Keratinocyte (primary cell): Measurements from ENCODE around the gene ACTL9. TPM values are rescaled to one million over a fixed set of nuclear protein-coding genes. Genes with fewer than 3 reads are reported as not detected.
"Not testable (repeated sequence)": the region's sequence is repeated elsewhere in the genome, so short reads cannot be mapped to it uniquely, and the experiment has no call there.

Experiments used
- DNase-seq: peaks from one replicate; pipeline ENCODE4 v3.0.0-alpha.2; 2011; ENCODE audit warnings: low read depth, missing footprints, low spot score
- FAIRE-seq: peaks from 2 replicates; lab custom pipeline; 2011; peaks lifted over from hg19 to GRCh38; lab: Jason Lieb, UNC
- H2AFZ ChIP-seq: 2 replicates; pipeline ENCODE4 v1.6.0; 2012; ENCODE audit warnings: low read length, control low read depth, inconsistent platforms; ENCODE audit not compliant: control insufficient read depth
- H3K27ac ChIP-seq: 2 replicates; pipeline ENCODE4 v1.5.1; 2011; ENCODE audit warnings: low read length; ENCODE audit not compliant: control insufficient read depth, insufficient read depth
- H3K27me3 ChIP-seq: 3 replicates; pipeline ENCODE4 v1.6.0; 2011; ENCODE audit warnings: low read length; ENCODE audit not compliant: control insufficient read depth, insufficient read depth; ENCODE audit errors: extremely low read depth
- H3K36me3 ChIP-seq, 2 experiments: 2 replicates in 1 of 2; 3 replicates in 1 of 2; pipeline ENCODE4 v1.5.1; 2011; ENCODE audit warnings: low read length in 2 of 2, mild to moderate bottlenecking in 1 of 2; ENCODE audit not compliant: control insufficient read depth in 2 of 2, insufficient read depth in 2 of 2; ENCODE audit errors: extremely low read depth in 1 of 2
- H3K4me1 ChIP-seq: 3 replicates; pipeline ENCODE4 v1.5.1; 2011; ENCODE audit warnings: low read length; ENCODE audit not compliant: control insufficient read depth, insufficient read depth; ENCODE audit errors: extremely low read depth
- H3K4me2 ChIP-seq: 3 replicates; pipeline ENCODE4 v1.6.0; 2011; ENCODE audit warnings: low read depth, low read length; ENCODE audit not compliant: control insufficient read depth, insufficient read depth; ENCODE audit errors: extremely low read depth
- H3K4me3 ChIP-seq, 3 experiments: fragments of 200-600 bp in 1 of 3; sonication (generic) in 1 of 3; 2 replicates in 2 of 3; 3 replicates in 1 of 3; pipeline ENCODE4 v1.5.1; 2011 to 2016; ENCODE audit warnings: low read length in 3 of 3, mild to moderate bottlenecking in 3 of 3, control low read depth in 2 of 3, inconsistent platforms in 1 of 3, low read depth in 1 of 3, mixed read lengths in 1 of 3, mixed run types in 1 of 3, moderate library complexity in 1 of 3; ENCODE audit not compliant: control insufficient read depth in 2 of 3, insufficient read depth in 2 of 3; ENCODE audit errors: extremely low read depth in 1 of 3
- H3K79me2 ChIP-seq: 2 replicates; pipeline ENCODE4 v1.6.0; 2012; ENCODE audit warnings: low read length; ENCODE audit not compliant: control insufficient read depth, insufficient read depth
- H3K9ac ChIP-seq: 3 replicates; pipeline ENCODE4 v1.6.0; 2011; ENCODE audit warnings: low read length; ENCODE audit not compliant: control insufficient read depth, insufficient read depth; ENCODE audit errors: extremely low read depth
- H3K9me1 ChIP-seq: 3 replicates; pipeline ENCODE4 v1.6.0; 2011; ENCODE audit warnings: low read length; ENCODE audit not compliant: control insufficient read depth, insufficient read depth; ENCODE audit errors: extremely low read depth
- H3K9me3 ChIP-seq: 2 replicates; pipeline ENCODE4 v1.5.1; 2012; ENCODE audit warnings: low read depth, low read length; ENCODE audit not compliant: control insufficient read depth
- H4K20me1 ChIP-seq: 3 replicates; pipeline ENCODE4 v1.6.0; 2011; ENCODE audit warnings: low read length; ENCODE audit not compliant: control insufficient read depth, insufficient read depth; ENCODE audit errors: extremely low read depth
- EZH2 ChIP-seq: IDR thresholded peaks from one replicate; pipeline ENCODE4 v1.6.1; 2012; ENCODE audit warnings: inconsistent platforms, mild to moderate bottlenecking, low read length, moderate library complexity
- dilution Hi-C: fragments of 300-500 bp; cut with MboI; formaldehyde crosslinking; loops from one replicate; pipeline ENCODE4 v1.7.0; 2020; ENCODE audit warnings: low sequenced_read_pairs; ENCODE audit not compliant: extremely low pct_ligation_motif_present
- polyA plus RNA-seq, 5 experiments: library from polyadenylated mRNA; depleted of rRNA in 3 of 5; stranded (reverse) in 3 of 5; stranded (forward) in 1 of 5; unstranded in 1 of 5; fragments of >200 nt; gene quantifications; 1 replicate in 1 of 5; 2 replicates in 3 of 5; 3 replicates in 1 of 5; pipeline versions ENCODE4 v1.2.1 to v1.2.3, GENCODE V29; 2011 to 2012; ENCODE audit warnings: missing spikeins in 2 of 5, low read depth in 1 of 5, low replicate concordance in 1 of 5
- TF ChIP-seq, protein P1 (sequence below), 3 experiments: IDR thresholded peaks in 1 of 3; conservative IDR thresholded peaks in 1 of 3; optimal IDR thresholded peaks in 1 of 3; 2 replicates in 2 of 3; 3 replicates in 1 of 3; pipeline versions ENCODE3 to v1.5.1; 2011; ENCODE audit warnings: low read length in 3 of 3, mild to moderate bottlenecking in 3 of 3, moderate library complexity in 2 of 3, control low read depth in 1 of 3, inconsistent platforms in 1 of 3; ENCODE audit not compliant: insufficient read depth in 2 of 3; ENCODE audit errors: extremely low read depth in 1 of 3

Gene ACTL9
- polyA plus RNA-seq, 1 donor (not counting 4 experiments of a cell fraction or from before 2014, with no cell fraction given), result not detected

DNA sequence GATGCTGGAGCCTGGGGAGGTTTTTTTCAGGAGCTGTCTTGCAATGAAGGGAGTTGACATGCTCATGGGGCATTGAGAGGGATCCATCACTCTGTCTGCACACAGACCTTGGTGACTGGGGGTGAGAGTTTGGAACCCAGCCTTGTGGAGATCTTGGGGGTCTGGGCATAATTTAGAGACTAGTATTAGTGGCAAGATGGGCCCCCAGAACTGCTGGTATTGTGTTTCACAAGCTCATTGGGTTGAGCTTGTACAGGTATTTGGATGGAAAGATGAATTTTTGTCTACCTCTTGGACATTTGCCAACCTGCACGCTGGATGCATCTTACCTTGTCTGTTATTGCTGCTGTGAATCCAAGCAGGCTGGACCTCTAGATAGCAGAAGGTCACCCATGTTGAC is 22.7 kb upstream of the ACTL9 start, which contains the start of gene OR2Z1:
TSS of gene OR2Z1 (plus strand) at position 301 of the 400 bp plus-strand sequence. CDS start 9,395 bp downstream, outside the sequence.
- no peaks in the 10 kb centered on the region for H3K27me3 ChIP-seq
- FAIRE-seq, result no peak
- no peak within 1 kb of the TSS for H3K4me3 ChIP-seq

DNA sequence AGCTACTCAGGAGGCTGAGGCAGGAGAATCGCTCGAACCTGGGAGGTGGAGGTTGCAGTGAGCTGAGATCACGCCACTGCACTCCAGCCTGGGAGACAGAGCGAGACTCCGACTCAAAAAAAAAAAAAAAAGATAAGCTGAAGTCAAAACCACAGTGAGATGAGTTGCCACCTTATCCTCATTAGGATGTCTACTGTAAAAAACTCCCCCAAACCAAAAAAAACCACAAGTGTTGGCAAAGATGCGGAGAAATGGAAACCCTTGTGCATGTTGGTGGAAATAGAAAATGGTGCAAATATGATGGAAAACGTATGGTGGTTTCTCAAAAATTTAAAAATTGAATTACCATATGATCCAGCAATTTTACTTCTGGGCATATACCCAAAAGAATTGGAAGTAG is 11.7 kb upstream of the ACTL9 start:
- H3K9me1 ChIP-seq, H3K27me3 ChIP-seq, DNase-seq, H3K4me1 ChIP-seq, dilution Hi-C loops, H3K79me2 ChIP-seq, FAIRE-seq, H2AFZ ChIP-seq, H3K27ac ChIP-seq, H3K36me3 ChIP-seq, H4K20me1 ChIP-seq, H3K9ac ChIP-seq, H3K4me3 ChIP-seq, H3K9me3 ChIP-seq, H3K4me2 ChIP-seq: not testable (repeated sequence)

More for the DNA sequence above, 22.7 kb upstream of the ACTL9 start, which contains the start of gene OR2Z1:
- no peaks in the 10 kb centered on the region for H3K9me1 ChIP-seq
- no peaks in the 10 kb centered on the region for H3K9me3 ChIP-seq
- no peaks in the 10 kb centered on the region for H3K4me1 ChIP-seq
- no peaks in the 10 kb centered on the region for H3K36me3 ChIP-seq
- H3K4me2 ChIP-seq, result no peak within 1 kb of the TSS
- no peak within 1 kb of the TSS for H3K9ac ChIP-seq
- dilution Hi-C loops, result no loop called here
- no peak within 1 kb of the TSS for H3K27ac ChIP-seq
- H2AFZ ChIP-seq, result no peak within 1 kb of the TSS
- no peak for DNase-seq
- H3K79me2 ChIP-seq, result no peaks in the 10 kb centered on the region
- TF ChIP-seq, protein P1, sequence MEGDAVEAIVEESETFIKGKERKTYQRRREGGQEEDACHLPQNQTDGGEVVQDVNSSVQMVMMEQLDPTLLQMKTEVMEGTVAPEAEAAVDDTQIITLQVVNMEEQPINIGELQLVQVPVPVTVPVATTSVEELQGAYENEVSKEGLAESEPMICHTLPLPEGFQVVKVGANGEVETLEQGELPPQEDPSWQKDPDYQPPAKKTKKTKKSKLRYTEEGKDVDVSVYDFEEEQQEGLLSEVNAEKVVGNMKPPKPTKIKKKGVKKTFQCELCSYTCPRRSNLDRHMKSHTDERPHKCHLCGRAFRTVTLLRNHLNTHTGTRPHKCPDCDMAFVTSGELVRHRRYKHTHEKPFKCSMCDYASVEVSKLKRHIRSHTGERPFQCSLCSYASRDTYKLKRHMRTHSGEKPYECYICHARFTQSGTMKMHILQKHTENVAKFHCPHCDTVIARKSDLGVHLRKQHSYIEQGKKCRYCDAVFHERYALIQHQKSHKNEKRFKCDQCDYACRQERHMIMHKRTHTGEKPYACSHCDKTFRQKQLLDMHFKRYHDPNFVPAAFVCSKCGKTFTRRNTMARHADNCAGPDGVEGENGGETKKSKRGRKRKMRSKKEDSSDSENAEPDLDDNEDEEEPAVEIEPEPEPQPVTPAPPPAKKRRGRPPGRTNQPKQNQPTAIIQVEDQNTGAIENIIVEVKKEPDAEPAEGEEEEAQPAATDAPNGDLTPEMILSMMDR (optimal IDR thresholded peaks at IDR 0.05 in 1 of 3, IDR thresholded peaks at IDR 0.05 in 1 of 3, conservative IDR thresholded peaks at IDR 0.05 in 1 of 3; ENCODE audit: extremely low read depth in 1 of 3, insufficient read depth in 2 of 3, low read length in 3 of 3), result no peak
- TF ChIP-seq EZH2, result no peak
- no peaks in the 10 kb centered on the region for H4K20me1 ChIP-seq

DNA sequence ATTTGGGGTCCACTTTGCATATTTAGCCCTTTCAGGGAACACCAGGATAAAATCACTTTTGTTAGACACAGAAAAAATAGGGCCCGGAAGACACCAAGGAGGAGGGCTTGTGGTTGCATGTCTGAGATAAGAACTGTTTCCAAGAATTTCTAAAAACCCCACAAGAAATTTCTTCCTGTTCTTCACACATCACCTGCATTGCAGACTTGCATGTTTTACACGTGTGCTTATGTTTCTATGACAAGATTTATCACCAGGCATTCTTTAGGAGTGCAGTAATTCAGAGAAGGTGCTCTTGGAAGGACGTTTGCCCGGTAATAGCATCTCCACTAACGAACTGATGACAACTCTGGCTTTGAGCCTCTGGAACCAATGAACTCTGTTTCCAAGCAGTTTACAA is 7.1 kb upstream of the ACTL9 start:
- H3K9ac ChIP-seq, result no peak overlapping the region
- no peaks in the 10 kb centered on the region for H3K4me1 ChIP-seq
- no peaks in the 10 kb centered on the region for H3K36me3 ChIP-seq
- FAIRE-seq, result no peak
- dilution Hi-C loops, result no loop called here
- H3K79me2 ChIP-seq, result no peaks in the 10 kb centered on the region
- H4K20me1 ChIP-seq, result no peaks in the 10 kb centered on the region
- no peaks in the 10 kb centered on the region for H3K27me3 ChIP-seq
- no peak overlapping the region for H3K27ac ChIP-seq
- H3K9me3 ChIP-seq, result no peaks in the 10 kb centered on the region
- H3K9me1 ChIP-seq, result no peaks in the 10 kb centered on the region
- H2AFZ ChIP-seq, result no peak overlapping the region
- DNase-seq, result no peak
- TF ChIP-seq, protein P1 (optimal IDR thresholded peaks at IDR 0.05 in 1 of 3, IDR thresholded peaks at IDR 0.05 in 1 of 3, conservative IDR thresholded peaks at IDR 0.05 in 1 of 3; ENCODE audit: extremely low read depth in 1 of 3, insufficient read depth in 2 of 3, low read length in 3 of 3), result no peak
- no peak for TF ChIP-seq EZH2
- no peak overlapping the region for H3K4me3 ChIP-seq
- no peak overlapping the region for H3K4me2 ChIP-seq

DNA sequence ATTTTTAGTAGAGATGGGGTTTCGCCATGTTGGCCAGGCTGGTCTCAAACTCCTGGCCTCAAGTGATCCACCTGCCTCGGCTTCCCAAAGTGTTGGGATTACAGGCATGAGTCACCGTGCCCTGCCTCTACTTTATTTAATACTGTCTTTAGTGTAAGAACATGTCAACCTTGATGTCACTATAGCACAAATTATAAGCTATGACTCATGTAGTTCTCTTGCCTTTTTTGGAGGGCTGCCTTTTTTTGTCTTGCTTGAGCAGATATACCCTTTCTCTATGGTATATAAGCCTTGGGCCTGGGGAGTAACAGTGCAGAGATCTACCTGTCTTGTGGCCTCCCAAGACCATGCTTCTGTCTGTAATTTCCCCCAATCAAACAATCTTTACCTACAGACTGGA is 6.7 kb upstream of the ACTL9 start:
- H4K20me1 ChIP-seq, H3K27me3 ChIP-seq, H3K4me2 ChIP-seq, DNase-seq, H3K79me2 ChIP-seq, H2AFZ ChIP-seq, H3K36me3 ChIP-seq, H3K9ac ChIP-seq, H3K4me1 ChIP-seq, H3K9me3 ChIP-seq, H3K9me1 ChIP-seq, H3K4me3 ChIP-seq, dilution Hi-C loops, FAIRE-seq, H3K27ac ChIP-seq: not testable (repeated sequence)
